Measurements from ENCODE around the gene GABRG1.

The GABRG1 gene

GRCh38 chr4:46051392-46051791 lies 72.5 kb downstream of the GABRG1 start:
- no peak overlapping the region for H3K4me3 ChIP-seq (ENCODE audit: control insufficient read depth in 1 of 7, extremely low read depth in 1 of 7, insufficient read depth in 4 of 7, low read depth in 2 of 7, low read length in 6 of 7)
- no peaks in the 10 kb centered on the region for H3K36me3 ChIP-seq (ENCODE audit: control insufficient read depth in 4 of 4, insufficient read depth in 4 of 4, low read length in 3 of 4)
- WGBS (ENCODE audit: insufficient coverage) = no CpG with 5 or more reads among the region's 2 CpGs
- no peaks in the 10 kb centered on the region for H3K9me3 ChIP-seq (ENCODE audit: control extremely low read depth in 1 of 5, control insufficient read depth in 4 of 5, insufficient read depth in 2 of 5, low read depth in 1 of 5, low read length in 4 of 5)
- POLR2A ChIA-PET = no interaction called here
- no peaks in the 10 kb centered on the region for H3K27me3 ChIP-seq (replicated peaks in 2 of 5; ENCODE audit: control insufficient read depth in 4 of 5, insufficient read depth in 5 of 5, low read length in 4 of 5)
- H3K27ac ChIP-seq (ENCODE audit: insufficient read depth in 1 of 2, low read depth in 1 of 2, low read length in 2 of 2, poor library complexity in 1 of 2, severe bottlenecking in 2 of 2) = no peak overlapping the region
- CTCF ChIA-PET = no interaction called here
- no peaks in the 10 kb centered on the region for H3K4me1 ChIP-seq (ENCODE audit: control extremely low read depth in 1 of 4, control insufficient read depth in 4 of 4, insufficient read depth in 4 of 4, low read length in 3 of 4)
- no peak for DNase-seq

GRCh38 chr4:46032056-46032455 lies 91.8 kb downstream of the GABRG1 start:
- H3K9me3 ChIP-seq (ENCODE audit: control extremely low read depth in 1 of 5, control insufficient read depth in 4 of 5, insufficient read depth in 2 of 5, low read depth in 1 of 5, low read length in 4 of 5) = no peaks in the 10 kb centered on the region
- H3K4me3 ChIP-seq (ENCODE audit: control insufficient read depth in 1 of 7, extremely low read depth in 1 of 7, insufficient read depth in 4 of 7, low read depth in 2 of 7, low read length in 6 of 7) = no peak overlapping the region
- H3K27ac ChIP-seq (ENCODE audit: insufficient read depth in 1 of 2, low read depth in 1 of 2, low read length in 2 of 2, poor library complexity in 1 of 2, severe bottlenecking in 2 of 2) = no peak overlapping the region
- no peaks in the 10 kb centered on the region for H3K27me3 ChIP-seq (replicated peaks in 2 of 5; ENCODE audit: control insufficient read depth in 4 of 5, insufficient read depth in 5 of 5, low read length in 4 of 5)
- H3K36me3 ChIP-seq (ENCODE audit: control insufficient read depth in 4 of 4, insufficient read depth in 4 of 4, low read length in 3 of 4) = no peaks in the 10 kb centered on the region
- WGBS (ENCODE audit: insufficient coverage) = 86% methylated on average over 1 of the region's 1 CpG
- POLR2A ChIA-PET = no interaction called here
- CTCF ChIA-PET = no interaction called here
- DNase-seq = no peak
- H3K4me1 ChIP-seq (ENCODE audit: control extremely low read depth in 1 of 4, control insufficient read depth in 4 of 4, insufficient read depth in 4 of 4, low read length in 3 of 4) = no peaks in the 10 kb centered on the region

GRCh38 chr4:46016306-46016705 lies 107.5 kb downstream of the GABRG1 start:
- Histone ChIP-seq H3K27me3 (replicated peaks in 2 of 5; ENCODE audit: control insufficient read depth in 4 of 5, insufficient read depth in 5 of 5, low read length in 4 of 5) (no peaks in the 10 kb centered on the region), H3K27ac (ENCODE audit: insufficient read depth in 1 of 2, low read depth in 1 of 2, low read length in 2 of 2, poor library complexity in 1 of 2, severe bottlenecking in 2 of 2) (no peak overlapping the region), H3K4me1 (ENCODE audit: control extremely low read depth in 1 of 4, control insufficient read depth in 4 of 4, insufficient read depth in 4 of 4, low read length in 3 of 4) (no peaks in the 10 kb centered on the region), H3K9me3 (ENCODE audit: control extremely low read depth in 1 of 5, control insufficient read depth in 4 of 5, insufficient read depth in 2 of 5, low read depth in 1 of 5, low read length in 4 of 5) (no peaks in the 10 kb centered on the region), H3K36me3 (ENCODE audit: control insufficient read depth in 4 of 4, insufficient read depth in 4 of 4, low read length in 3 of 4) (no peaks in the 10 kb centered on the region), H3K4me3 (ENCODE audit: control insufficient read depth in 1 of 7, extremely low read depth in 1 of 7, insufficient read depth in 4 of 7, low read depth in 2 of 7, low read length in 6 of 7) (no peak overlapping the region)
- ChIA-PET POLR2A (no interaction called here), CTCF (no interaction called here)
- DNase-seq = peak in 2 of 3 donors; percentile 15 to 24

- no peak for DNase-seq
- no peaks in the 10 kb centered on the region for H3K9me3 ChIP-seq (ENCODE audit: control extremely low read depth in 1 of 5, control insufficient read depth in 4 of 5, insufficient read depth in 2 of 5, low read depth in 1 of 5, low read length in 4 of 5)
- no peak overlapping the region for H3K4me3 ChIP-seq (ENCODE audit: control insufficient read depth in 1 of 7, extremely low read depth in 1 of 7, insufficient read depth in 4 of 7, low read depth in 2 of 7, low read length in 6 of 7)
- no peaks in the 10 kb centered on the region for H3K27me3 ChIP-seq (replicated peaks in 2 of 5; ENCODE audit: control insufficient read depth in 4 of 5, insufficient read depth in 5 of 5, low read length in 4 of 5)
- CTCF ChIA-PET = no interaction called here
- POLR2A ChIA-PET = no interaction called here
- no peak overlapping the region for H3K27ac ChIP-seq (ENCODE audit: insufficient read depth in 1 of 2, low read depth in 1 of 2, low read length in 2 of 2, poor library complexity in 1 of 2, severe bottlenecking in 2 of 2)
- no peaks in the 10 kb centered on the region for H3K4me1 ChIP-seq (ENCODE audit: control extremely low read depth in 1 of 4, control insufficient read depth in 4 of 4, insufficient read depth in 4 of 4, low read length in 3 of 4)
- H3K36me3 ChIP-seq (ENCODE audit: control insufficient read depth in 4 of 4, insufficient read depth in 4 of 4, low read length in 3 of 4) = no peaks in the 10 kb centered on the region
Measured at GRCh38 chr4:45992728-45993127, 131.1 kb downstream of the GABRG1 start.

GRCh38 chr4:45989775-45990174 lies 134.1 kb downstream of the GABRG1 start:
- CTCF ChIA-PET = no interaction called here
- no peak overlapping the region for H3K27ac ChIP-seq (ENCODE audit: insufficient read depth in 1 of 2, low read depth in 1 of 2, low read length in 2 of 2, poor library complexity in 1 of 2, severe bottlenecking in 2 of 2)
- DNase-seq = no peak
- H3K27me3 ChIP-seq (replicated peaks in 2 of 5; ENCODE audit: control insufficient read depth in 4 of 5, insufficient read depth in 5 of 5, low read length in 4 of 5) = no peaks in the 10 kb centered on the region
- no peaks in the 10 kb centered on the region for H3K4me1 ChIP-seq (ENCODE audit: control extremely low read depth in 1 of 4, control insufficient read depth in 4 of 4, insufficient read depth in 4 of 4, low read length in 3 of 4)
- H3K36me3 ChIP-seq (ENCODE audit: control insufficient read depth in 4 of 4, insufficient read depth in 4 of 4, low read length in 3 of 4) = no peaks in the 10 kb centered on the region
- POLR2A ChIA-PET = no interaction called here
- WGBS (ENCODE audit: insufficient coverage) = no CpG with 5 or more reads among the region's 1 CpG
- H3K4me3 ChIP-seq (ENCODE audit: control insufficient read depth in 1 of 7, extremely low read depth in 1 of 7, insufficient read depth in 4 of 7, low read depth in 2 of 7, low read length in 6 of 7) = no peak overlapping the region
- H3K9me3 ChIP-seq (ENCODE audit: control extremely low read depth in 1 of 5, control insufficient read depth in 4 of 5, insufficient read depth in 2 of 5, low read depth in 1 of 5, low read length in 4 of 5) = peaks cover 0 to 1% (median 0%) of the 10 kb centered on the region in 5 experiments

- CTCF ChIA-PET = no interaction called here
- Histone ChIP-seq H3K27ac (ENCODE audit: insufficient read depth in 1 of 2, low read depth in 1 of 2, low read length in 2 of 2, poor library complexity in 1 of 2, severe bottlenecking in 2 of 2) (no peak overlapping the region), H3K4me3 (ENCODE audit: control insufficient read depth in 1 of 7, extremely low read depth in 1 of 7, insufficient read depth in 4 of 7, low read depth in 2 of 7, low read length in 6 of 7) (no peak overlapping the region), H3K36me3 (ENCODE audit: control insufficient read depth in 4 of 4, insufficient read depth in 4 of 4, low read length in 3 of 4) (no peaks in the 10 kb centered on the region), H3K4me1 (ENCODE audit: control extremely low read depth in 1 of 4, control insufficient read depth in 4 of 4, insufficient read depth in 4 of 4, low read length in 3 of 4) (no peaks in the 10 kb centered on the region), H3K27me3 (replicated peaks in 2 of 5; ENCODE audit: control insufficient read depth in 4 of 5, insufficient read depth in 5 of 5, low read length in 4 of 5) (no peaks in the 10 kb centered on the region), H3K9me3 (ENCODE audit: control extremely low read depth in 1 of 5, control insufficient read depth in 4 of 5, insufficient read depth in 2 of 5, low read depth in 1 of 5, low read length in 4 of 5) (peaks cover 0 to 1% (median 0%) of the 10 kb centered on the region in 5 experiments)
- POLR2A ChIA-PET = no interaction called here
- no peak for DNase-seq
- no CpG with 5 or more reads among the region's 1 CpG for WGBS (ENCODE audit: insufficient coverage)
Measured at GRCh38 chr4:45987858-45988257, 136.0 kb downstream of the GABRG1 start.

Data from common myeloid progenitor, CD34-positive (primary cell).